NCI-H460 (cell line): ENCODE measurements around the gene CD226. TPM values are rescaled to one million over a fixed set of nuclear protein-coding genes. Genes with fewer than 3 reads are reported as not detected.

Source experiments
- DNase-seq: peaks from one replicate; pipeline ENCODE4 v3.0.0-alpha.2; 2016; ENCODE audit warnings: low read depth; ENCODE audit errors: extremely low read depth
- total RNA-seq: library from RNA; depleted of rRNA; stranded (reverse); fragments of >200 nt; shearing (Covaris generic); gene quantifications from 2 replicates; pipeline ENCODE4 v1.2.3, GENCODE V29; 2014

CD226 gene
- total RNA-seq, 1 experiment from 2014 or later = 45.5 TPM

DNA sequence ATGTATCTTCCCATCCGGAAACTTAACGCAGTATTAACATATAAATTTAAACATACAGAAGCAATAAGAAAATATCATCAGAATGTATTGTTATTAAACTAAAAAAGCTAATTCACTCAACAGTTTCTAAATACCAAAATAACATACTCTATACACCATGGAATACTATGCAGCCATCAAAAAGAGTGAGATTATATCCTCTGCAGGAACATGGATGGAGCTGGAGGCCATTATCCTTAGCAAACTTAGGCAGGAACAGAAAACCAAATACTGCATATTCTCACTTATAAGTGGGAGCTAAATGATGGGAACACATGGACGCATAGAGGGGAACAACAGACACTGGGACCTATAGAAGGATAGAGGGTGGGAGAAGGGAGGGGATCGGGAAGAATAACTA, 127.1 kb downstream of the CD226 start:
- no peak for DNase-seq

DNA sequence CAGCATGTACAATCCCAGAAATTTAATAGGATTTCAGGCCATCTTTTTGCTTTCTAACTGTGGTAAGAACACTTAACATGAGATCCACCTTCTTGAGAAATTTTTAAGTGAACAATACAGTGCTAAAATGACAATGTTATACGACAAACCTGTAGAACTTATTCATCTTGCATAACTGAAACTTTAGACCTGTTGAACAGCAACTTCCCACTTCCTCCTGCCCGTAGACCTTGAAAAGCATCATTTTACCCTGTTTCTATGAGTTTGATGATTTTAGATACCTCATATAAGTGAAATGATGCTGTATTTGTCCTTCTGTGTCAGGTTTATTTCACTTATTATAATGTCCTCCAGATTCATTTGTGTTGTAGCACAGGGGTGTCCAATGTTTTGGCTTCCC, 128.2 kb downstream of the CD226 start:
- DNase-seq = no peak

GRCh38 chr18:69817335-69817940, 130.2 kb downstream of the CD226 start:
- no peak for DNase-seq

DNA sequence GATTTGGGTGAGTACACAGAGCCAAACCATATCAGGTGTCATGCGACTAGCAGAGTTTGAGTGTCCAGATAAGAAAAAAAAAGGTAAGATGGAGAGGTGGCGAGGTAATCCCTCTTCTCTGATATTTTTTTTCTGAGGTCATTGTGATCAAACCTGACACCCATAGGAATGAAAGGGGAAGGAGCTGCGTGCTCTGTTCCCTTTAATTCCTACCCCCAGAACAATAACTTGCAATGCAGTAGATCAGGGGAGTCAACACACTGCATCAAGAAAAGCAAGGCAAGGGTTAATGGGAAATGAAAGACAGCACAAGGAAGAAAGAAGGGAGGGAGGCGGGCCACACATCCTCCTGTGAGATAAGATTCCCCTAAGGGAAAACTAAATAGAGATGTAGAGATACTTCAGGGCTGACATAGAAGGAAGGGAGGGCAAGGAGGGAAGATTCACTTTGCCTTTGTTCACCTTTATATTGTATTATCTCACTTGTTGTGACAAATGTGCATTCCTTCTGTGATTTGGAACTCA, 132.8 kb downstream of the CD226 start:
- no peak for DNase-seq

- no peak for DNase-seq
Measured at GRCh38 chr18:69813559-69813958, 134.1 kb downstream of the CD226 start.

DNA sequence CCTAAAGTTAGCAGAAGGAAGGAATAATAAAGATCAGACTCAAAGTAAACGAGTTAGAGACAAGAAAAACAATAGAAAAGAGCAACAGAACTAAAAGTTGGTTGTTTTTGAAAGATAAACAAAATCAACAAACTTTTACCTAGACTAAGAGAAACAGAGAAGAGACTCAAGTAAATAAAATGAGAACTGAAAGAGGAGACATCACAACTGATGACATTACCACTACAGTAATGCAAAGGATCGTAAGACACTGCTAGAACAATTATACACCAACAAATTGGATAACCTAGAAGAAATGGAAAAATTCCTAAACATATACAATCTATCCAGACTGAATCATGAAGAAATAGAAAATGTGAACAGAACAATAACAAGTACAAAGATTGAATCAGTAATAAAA, 139.3 kb downstream of the CD226 start:
- no peak for DNase-seq

DNA sequence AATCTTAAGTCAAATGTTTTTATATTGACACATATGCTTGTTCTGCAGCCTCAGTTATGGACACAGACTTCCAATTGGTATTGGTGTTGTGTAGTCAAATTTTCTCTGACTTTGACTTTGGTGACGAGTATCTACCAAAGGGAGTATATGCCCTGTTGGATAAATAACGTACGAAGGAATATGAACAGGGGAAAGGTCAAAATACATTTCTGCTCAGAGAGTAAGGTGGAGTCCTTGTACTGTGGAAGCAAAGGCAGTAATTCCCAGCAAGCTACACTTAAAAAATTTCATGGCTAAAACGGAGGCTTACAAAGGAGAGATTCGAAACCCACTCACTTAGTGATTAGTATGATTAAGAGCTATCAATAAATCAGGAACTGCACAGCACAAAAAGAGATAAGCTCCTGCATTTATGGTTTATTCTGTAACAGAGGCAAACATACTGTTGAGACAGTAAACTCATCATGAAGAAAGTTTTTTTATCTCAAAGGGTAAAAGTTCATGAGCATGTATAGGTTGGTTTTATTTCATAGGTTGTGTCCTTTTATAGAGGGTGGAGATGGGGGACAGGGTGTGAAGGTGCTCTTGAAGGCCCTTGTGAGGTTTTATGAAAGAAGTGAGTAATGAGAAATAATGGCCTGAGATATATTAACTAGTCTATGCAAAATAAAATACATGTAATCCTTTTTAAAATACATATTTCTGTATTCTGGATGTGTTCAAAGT, 142.7 kb downstream of the CD226 start:
- no peak for DNase-seq
